ENCODE results near the gene PRKAR1B.

PRKAR1B gene

GRCh38 chr7:727104-727805 lies at the start of gene PRKAR1B:
Gene PRKAR1B, minus strand, starts transcription at chr7:727281. Its CDS starts 15,776 bp downstream, at chr7:711505.
- no peak for TF ChIP-seq CTCF (conservative IDR thresholded peaks at IDR 0.05; ENCODE audit: low read depth)
- H3K27ac ChIP-seq: peak within 1 kb of the TSS; percentile 76
- peak; percentile 49 for DNase-seq (ENCODE audit: low spot score)
- ChIA-PET CTCF (interaction anchor here (0.6 to 0.7 kb wide), 2 partner anchors 287 to 395 kb away, joined by 3 read pairs; no protein-coding TSS in a partner anchor), POLR2A (ENCODE audit: low non-redundant PET) (no interaction called here)

- ChIA-PET CTCF (no interaction called here), POLR2A (ENCODE audit: low non-redundant PET) (no interaction called here)
- DNase-seq (ENCODE audit: low spot score): no peak
- 0 out of 2 replicates have a peak overlapping the region, but pooled peaks have one; percentile 10 for H3K27ac ChIP-seq
- no peak for TF ChIP-seq CTCF (conservative IDR thresholded peaks at IDR 0.05; ENCODE audit: low read depth)
Measured at GRCh38 chr7:776381-776780, 49.3 kb upstream of the PRKAR1B start.

GRCh38 chr7:774161-775109 lies 47.4 kb upstream of the PRKAR1B start:
- TF ChIP-seq CTCF (conservative IDR thresholded peaks at IDR 0.05; ENCODE audit: low read depth): peak; percentile 99
- H3K27ac ChIP-seq: peak overlapping the region; percentile 75
- peak; percentile 67 for DNase-seq (ENCODE audit: low spot score)
- POLR2A ChIA-PET (ENCODE audit: low non-redundant PET): no interaction called here
- CTCF ChIA-PET: interaction anchor here (0.6 to 1.0 kb wide), 6 partner anchors 19 to 452 kb away, joined by 3 to 6 read pairs (median 3); no protein-coding TSS in a partner anchor

GRCh38 chr7:773622-773915 lies 46.5 kb upstream of the PRKAR1B start:
- peak overlapping the region; percentile 75 for H3K27ac ChIP-seq
- POLR2A ChIA-PET (ENCODE audit: low non-redundant PET): no interaction called here
- no peak for DNase-seq (ENCODE audit: low spot score)
- no peak for TF ChIP-seq CTCF (conservative IDR thresholded peaks at IDR 0.05; ENCODE audit: low read depth)
- CTCF ChIA-PET: interaction anchor here (0.6 to 1.0 kb wide), 4 partner anchors 18 to 475 kb away, joined by 3 to 6 read pairs (median 4); no protein-coding TSS in a partner anchor

GRCh38 chr7:772861-773621 lies 46.0 kb upstream of the PRKAR1B start:
- no peak for DNase-seq (ENCODE audit: low spot score)
- TF ChIP-seq CTCF (conservative IDR thresholded peaks at IDR 0.05; ENCODE audit: low read depth): no peak
- H3K27ac ChIP-seq: peak overlapping the region; percentile 75; the same call in 1 of the 2 replicates
- CTCF ChIA-PET: interaction anchor here (0.6 to 0.9 kb wide), 2 partner anchors 18 to 475 kb away, joined by 3 to 6 read pairs; no protein-coding TSS in a partner anchor
- POLR2A ChIA-PET (ENCODE audit: low non-redundant PET): interaction anchor here (0.6 kb wide), 1 partner anchor 17 kb away, joined by 4 read pairs; no protein-coding TSS in a partner anchor

Data from RWPE1 (cell line).